H1 (cell line): Measurements from ENCODE around the gene B4GALNT3.

ENCODE experiments used
- CHD2 ChIP-seq: IDR thresholded peaks from 2 replicates; pipeline ENCODE4 v1.6.1; 2012; ENCODE audit warnings: low read length, improper control_type of control experiment
- EP300 ChIP-seq, 2 experiments: IDR thresholded peaks; 1 replicate in 1 of 2; 2 replicates in 1 of 2; pipeline ENCODE4 v1.6.1; 2011 to 2012; ENCODE audit warnings: low read depth in 2 of 2, low read length in 2 of 2, mild to moderate bottlenecking in 2 of 2, borderline replicate concordance in 1 of 2, inconsistent platforms in 1 of 2, moderate library complexity in 1 of 2
- KDM1A ChIP-seq: fragments of 200-600, 300-600 bp; sonication (generic); IDR thresholded peaks from 2 replicates; pipeline ENCODE4 v1.7.1; 2016; ENCODE audit warnings: mild to moderate bottlenecking, low read length, borderline replicate concordance
- POLR2A ChIP-seq, 2 experiments: IDR thresholded peaks; 1 replicate in 1 of 2; 2 replicates in 1 of 2; pipeline ENCODE4 v1.6.1; 2011; ENCODE audit warnings: low read depth in 2 of 2, low read length in 2 of 2, mild to moderate bottlenecking in 2 of 2; ENCODE audit errors: control extremely low read depth in 1 of 2
- POLR2AphosphoS5 ChIP-seq: IDR thresholded peaks from 2 replicates; pipeline ENCODE4 v1.6.1; 2011; ENCODE audit warnings: low read depth, low read length
- RFX5 ChIP-seq: IDR thresholded peaks from 2 replicates; pipeline ENCODE4 v1.6.1; 2011; ENCODE audit warnings: low read depth, low read length, improper control_type of control experiment, borderline replicate concordance
- TAF1 ChIP-seq: IDR thresholded peaks from 2 replicates; pipeline ENCODE4 v1.6.1; 2011; ENCODE audit warnings: mild to moderate bottlenecking, low read depth, low read length
- TCF12 ChIP-seq: IDR thresholded peaks from 2 replicates; pipeline ENCODE4 v1.6.1; 2011; ENCODE audit warnings: low read depth, mild to moderate bottlenecking, low read length
- YY1 ChIP-seq: IDR thresholded peaks from 2 replicates; pipeline ENCODE4 v1.6.1; 2011; ENCODE audit warnings: low read depth, mild to moderate bottlenecking, low read length
- TF ChIP-seq, protein P1 (sequence below), 3 experiments: IDR thresholded peaks; 1 replicate in 2 of 3; 2 replicates in 1 of 3; pipeline versions ENCODE4 v1.5.1 to v1.6.1; 2011; ENCODE audit warnings: low read length in 3 of 3, mild to moderate bottlenecking in 3 of 3, inconsistent platforms in 2 of 3, low read depth in 1 of 3, moderate library complexity in 1 of 3; ENCODE audit not compliant: insufficient read depth in 1 of 3; ENCODE audit errors: control extremely low read depth in 1 of 3
- TF ChIP-seq, protein P2 (sequence below): IDR thresholded peaks from 2 replicates; pipeline ENCODE4 v1.6.1; 2012; ENCODE audit warnings: low read length, inconsistent platforms
- TF ChIP-seq, protein P3 (sequence below): IDR thresholded peaks from 2 replicates; pipeline ENCODE4 v1.6.1; 2011; ENCODE audit warnings: low read depth, mild to moderate bottlenecking, low read length; ENCODE audit not compliant: insufficient read depth
- TF ChIP-seq, protein P4 (sequence below): IDR thresholded peaks from 2 replicates; pipeline ENCODE4 v1.6.1; 2012; ENCODE audit warnings: inconsistent platforms

DNA sequence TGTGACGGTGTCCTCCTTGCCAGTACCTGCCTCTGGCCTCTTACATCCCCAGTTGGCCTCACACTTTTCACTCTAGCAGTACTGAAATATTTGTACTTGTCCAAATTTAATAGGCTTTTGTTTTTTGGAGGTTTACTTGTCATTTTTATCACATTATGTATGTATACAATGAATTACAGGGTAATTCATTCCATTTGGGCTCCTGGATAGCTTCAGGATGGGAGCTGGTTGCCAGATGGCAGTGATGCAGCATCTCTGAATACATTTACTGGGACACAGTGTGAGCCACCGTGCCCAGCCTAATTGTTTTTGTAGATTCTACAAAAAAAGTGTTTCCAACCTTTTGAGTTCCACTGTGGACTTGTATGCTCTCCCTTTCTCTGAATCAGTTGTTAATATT lies 44.9 kb upstream of the B4GALNT3 start:
- TF ChIP-seq TCF12: no peak
- TF ChIP-seq, protein P1, sequence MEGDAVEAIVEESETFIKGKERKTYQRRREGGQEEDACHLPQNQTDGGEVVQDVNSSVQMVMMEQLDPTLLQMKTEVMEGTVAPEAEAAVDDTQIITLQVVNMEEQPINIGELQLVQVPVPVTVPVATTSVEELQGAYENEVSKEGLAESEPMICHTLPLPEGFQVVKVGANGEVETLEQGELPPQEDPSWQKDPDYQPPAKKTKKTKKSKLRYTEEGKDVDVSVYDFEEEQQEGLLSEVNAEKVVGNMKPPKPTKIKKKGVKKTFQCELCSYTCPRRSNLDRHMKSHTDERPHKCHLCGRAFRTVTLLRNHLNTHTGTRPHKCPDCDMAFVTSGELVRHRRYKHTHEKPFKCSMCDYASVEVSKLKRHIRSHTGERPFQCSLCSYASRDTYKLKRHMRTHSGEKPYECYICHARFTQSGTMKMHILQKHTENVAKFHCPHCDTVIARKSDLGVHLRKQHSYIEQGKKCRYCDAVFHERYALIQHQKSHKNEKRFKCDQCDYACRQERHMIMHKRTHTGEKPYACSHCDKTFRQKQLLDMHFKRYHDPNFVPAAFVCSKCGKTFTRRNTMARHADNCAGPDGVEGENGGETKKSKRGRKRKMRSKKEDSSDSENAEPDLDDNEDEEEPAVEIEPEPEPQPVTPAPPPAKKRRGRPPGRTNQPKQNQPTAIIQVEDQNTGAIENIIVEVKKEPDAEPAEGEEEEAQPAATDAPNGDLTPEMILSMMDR (IDR thresholded peaks at IDR 0.05; ENCODE audit: control extremely low read depth in 1 of 3, insufficient read depth in 1 of 3, low read depth in 1 of 3, low read length in 3 of 3): no peak
- TF ChIP-seq YY1: no peak
- TF ChIP-seq RFX5: no peak
- TF ChIP-seq POLR2AphosphoS5: no peak
- TF ChIP-seq TAF1: no peak
- TF ChIP-seq EP300 (IDR thresholded peaks at IDR 0.05; ENCODE audit: borderline replicate concordance in 1 of 2, low read depth in 2 of 2, low read length in 2 of 2): no peak
- TF ChIP-seq, protein P2, sequence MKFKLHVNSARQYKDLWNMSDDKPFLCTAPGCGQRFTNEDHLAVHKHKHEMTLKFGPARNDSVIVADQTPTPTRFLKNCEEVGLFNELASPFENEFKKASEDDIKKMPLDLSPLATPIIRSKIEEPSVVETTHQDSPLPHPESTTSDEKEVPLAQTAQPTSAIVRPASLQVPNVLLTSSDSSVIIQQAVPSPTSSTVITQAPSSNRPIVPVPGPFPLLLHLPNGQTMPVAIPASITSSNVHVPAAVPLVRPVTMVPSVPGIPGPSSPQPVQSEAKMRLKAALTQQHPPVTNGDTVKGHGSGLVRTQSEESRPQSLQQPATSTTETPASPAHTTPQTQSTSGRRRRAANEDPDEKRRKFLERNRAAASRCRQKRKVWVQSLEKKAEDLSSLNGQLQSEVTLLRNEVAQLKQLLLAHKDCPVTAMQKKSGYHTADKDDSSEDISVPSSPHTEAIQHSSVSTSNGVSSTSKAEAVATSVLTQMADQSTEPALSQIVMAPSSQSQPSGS: no peak
- TF ChIP-seq POLR2A (IDR thresholded peaks at IDR 0.05; ENCODE audit: control extremely low read depth in 1 of 2, low read depth in 2 of 2, low read length in 2 of 2): no peak
- TF ChIP-seq CHD2: no peak
- TF ChIP-seq, protein P3, sequence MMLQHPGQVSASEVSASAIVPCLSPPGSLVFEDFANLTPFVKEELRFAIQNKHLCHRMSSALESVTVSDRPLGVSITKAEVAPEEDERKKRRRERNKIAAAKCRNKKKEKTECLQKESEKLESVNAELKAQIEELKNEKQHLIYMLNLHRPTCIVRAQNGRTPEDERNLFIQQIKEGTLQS: no peak
- no peak for TF ChIP-seq KDM1A
- TF ChIP-seq, protein P4, sequence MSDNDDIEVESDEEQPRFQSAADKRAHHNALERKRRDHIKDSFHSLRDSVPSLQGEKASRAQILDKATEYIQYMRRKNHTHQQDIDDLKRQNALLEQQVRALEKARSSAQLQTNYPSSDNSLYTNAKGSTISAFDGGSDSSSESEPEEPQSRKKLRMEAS: no peak
